Mesothelial cell of epicardium (in vitro differentiated cells): ENCODE results near the gene INAFM1. TPM values are rescaled to one million over a fixed set of nuclear protein-coding genes. Genes with fewer than 3 reads are reported as not detected.

Experiments used
- DNase-seq, 2 experiments: peaks; one replicate each; pipeline ENCODE4 v3.0.0; 2021; ENCODE audit warnings: low spot score in 2 of 2; ENCODE audit not compliant: unreplicated experiment in 2 of 2
- H3K27ac Mint-ChIP-seq: 2 replicates; pipeline ENCODE4 v1.8.0; 2021; ENCODE audit warnings: mixed read lengths
- H3K27me3 Mint-ChIP-seq: 2 replicates; pipeline ENCODE4 v1.8.0; 2021; ENCODE audit warnings: low read depth, mixed read lengths
- H3K36me3 Mint-ChIP-seq: 2 replicates; pipeline ENCODE4 v1.8.0; 2021; ENCODE audit warnings: mixed read lengths
- H3K4me1 Mint-ChIP-seq: 2 replicates; pipeline ENCODE4 v1.8.0; 2021; ENCODE audit warnings: mixed read lengths
- H3K4me3 Mint-ChIP-seq: 2 replicates; pipeline ENCODE4 v1.8.0; 2021; ENCODE audit warnings: mild to moderate bottlenecking, moderate library complexity, mixed read lengths
- H3K9me3 Mint-ChIP-seq: 2 replicates; pipeline ENCODE4 v1.8.0; 2021; ENCODE audit warnings: mixed read lengths
- CTCF ChIP-seq: fragments of 200-600 bp; sonication (generic); IDR thresholded peaks from one replicate; pipeline ENCODE4 v1.5.0; 2021; ENCODE audit warnings: antibody characterized with exemption; ENCODE audit not compliant: unreplicated experiment
- total RNA-seq: library from RNA; stranded (reverse); gene quantifications from 3 replicates; pipeline ENCODE4 v1.2.1, GENCODE V29; 2021

INAFM1 gene
- 24.4 to 25.1 TPM (median 24.6 TPM) in 3 replicates for total RNA-seq

DNA sequence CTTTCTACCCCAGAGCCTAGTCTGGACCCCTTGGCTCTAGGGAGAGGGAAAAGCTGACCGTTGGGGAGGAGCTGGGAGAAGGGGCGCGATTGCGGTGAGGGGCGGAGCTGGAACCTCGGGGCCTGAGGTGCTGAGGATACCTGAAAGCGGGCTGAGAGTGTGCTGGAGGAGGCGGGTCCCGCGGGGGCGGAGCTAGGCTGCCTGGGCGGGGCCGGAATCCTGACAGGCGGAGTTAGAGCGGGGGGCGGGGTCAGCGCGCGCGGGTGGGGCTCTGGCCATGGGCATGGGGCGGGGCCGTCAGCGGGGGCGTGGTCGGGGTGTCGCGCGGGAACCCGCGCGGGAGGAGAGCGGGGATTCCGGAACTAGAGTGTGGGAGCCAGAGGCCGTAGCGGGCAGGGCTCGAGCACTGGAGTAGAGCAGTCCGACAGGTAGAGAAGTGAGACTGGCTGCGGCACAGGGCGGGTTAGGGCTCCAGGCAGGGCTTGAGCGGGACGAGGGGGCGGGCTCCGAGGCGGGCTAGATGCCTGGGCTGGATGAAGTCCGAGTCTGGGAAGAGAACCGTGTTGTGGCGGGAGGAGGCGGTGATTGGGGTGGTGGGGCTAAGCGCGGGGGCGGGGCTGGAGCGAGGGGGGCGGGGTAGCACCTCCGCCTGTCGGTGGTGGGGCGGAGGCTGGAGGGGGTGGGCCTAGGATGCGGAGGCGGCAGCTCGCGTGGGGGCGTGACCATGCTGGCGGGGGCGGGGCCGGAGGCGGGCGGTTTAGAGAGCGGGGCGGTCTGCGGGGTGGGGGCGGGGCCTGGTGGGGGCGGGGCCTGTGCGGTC lies at the start of gene INAFM1:
INAFM1 (plus strand) TSS at position 815 of the 820 bp plus-strand sequence. CDS start 35 bp downstream, outside the sequence.
- Mint-ChIP-seq H3K4me1 (peaks cover 23% of the 10 kb centered on the region), H3K27ac (peak within 1 kb of the TSS; percentile 100), H3K27me3 (no peaks in the 10 kb centered on the region), H3K4me3 (peak within 1 kb of the TSS; percentile 86), H3K9me3 (no peaks in the 10 kb centered on the region), H3K36me3 (peaks cover 12% of the 10 kb centered on the region)
- no peak for TF ChIP-seq CTCF
- DNase-seq = peak; percentile 99 to 100

DNA sequence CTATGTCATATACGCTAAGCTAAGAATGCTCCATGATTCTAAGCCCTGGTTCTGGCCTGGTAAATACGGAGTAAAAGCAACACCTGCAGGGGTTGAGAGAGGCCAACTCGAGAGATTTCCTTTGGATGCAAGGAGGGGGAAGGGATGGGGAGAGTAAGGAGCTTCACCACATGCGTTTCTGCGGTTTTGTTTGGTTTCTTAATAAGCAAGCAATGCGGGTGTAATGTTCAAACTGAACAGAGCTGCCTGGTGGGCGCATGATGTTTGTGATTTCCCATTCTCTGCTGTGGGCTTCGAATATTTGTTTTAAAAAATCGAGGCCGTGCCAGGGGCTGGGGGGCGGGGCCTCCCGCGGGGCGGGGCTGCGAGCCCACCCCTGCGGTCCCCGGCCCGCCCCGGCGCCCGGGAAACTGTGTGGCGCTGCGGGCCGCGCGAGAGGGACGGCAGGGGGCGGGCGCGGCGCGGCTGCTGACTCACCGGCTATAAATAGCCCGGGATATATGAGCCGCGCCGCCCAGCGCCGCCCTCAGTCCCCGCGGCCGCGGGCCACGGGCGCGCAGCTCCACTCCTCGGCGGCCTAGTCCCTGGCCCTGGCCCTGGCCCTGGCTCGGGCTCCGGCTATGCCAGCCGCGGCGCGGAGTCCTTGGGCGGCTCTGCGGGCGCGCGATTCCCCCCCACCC lies 48.8 kb upstream of the INAFM1 start:
- Mint-ChIP-seq H3K27me3 (no peaks in the 10 kb centered on the region), H3K27ac (peak overlapping the region; percentile 93), H3K9me3 (no peaks in the 10 kb centered on the region), H3K36me3 (peaks cover 7% of the 10 kb centered on the region), H3K4me3 (peak overlapping the region; percentile 30), H3K4me1 (peaks cover 17% of the 10 kb centered on the region)
- peak; percentile 84 to 92 for DNase-seq
- TF ChIP-seq CTCF = peak; percentile 28

- Mint-ChIP-seq H3K27ac (peak overlapping the region; percentile 93), H3K4me3 (peak overlapping the region; percentile 68), H3K36me3 (peaks cover 5% of the 10 kb centered on the region), H3K27me3 (no peaks in the 10 kb centered on the region), H3K4me1 (peaks cover 22% of the 10 kb centered on the region), H3K9me3 (no peaks in the 10 kb centered on the region)
- TF ChIP-seq CTCF = no peak
- no peak for DNase-seq
Observed at GRCh38 chr19:47226426-47227351, 48.0 kb upstream of the INAFM1 start.

- Mint-ChIP-seq H3K4me1 (peaks cover 28% of the 10 kb centered on the region), H3K36me3 (peaks cover 3% of the 10 kb centered on the region), H3K27me3 (no peaks in the 10 kb centered on the region), H3K4me3 (peak overlapping the region; percentile 68), H3K27ac (peak overlapping the region; percentile 93), H3K9me3 (no peaks in the 10 kb centered on the region)
- DNase-seq = peak in 1 of 2 experiments; percentile 67
- TF ChIP-seq CTCF = no peak
Observed at GRCh38 chr19:47227352-47228167, 47.1 kb upstream of the INAFM1 start.
